ENCODE data around the gene ST6GAL1.

GRCh38 chr3:187093320-187093719 is 163.0 kb downstream of the ST6GAL1 start:
- no peak for TF ChIP-seq MAX (IDR thresholded peaks at IDR 0.05)
- TF ChIP-seq EGR1 (IDR thresholded peaks at IDR 0.05): no peak
- no peak for TF ChIP-seq USF1 (IDR thresholded peaks at IDR 0.05)
- TF ChIP-seq TAF1 (IDR thresholded peaks at IDR 0.05; ENCODE audit: low read depth): no peak
- TF ChIP-seq EP300 (IDR thresholded peaks at IDR 0.05; ENCODE audit: borderline replicate concordance): no peak
- no peak for TF ChIP-seq RAD21 (IDR thresholded peaks at IDR 0.05; ENCODE audit: low read depth)
- no peak for TF ChIP-seq CEBPB (IDR thresholded peaks at IDR 0.05)
- no peak for TF ChIP-seq CREB1 (IDR thresholded peaks at IDR 0.05; ENCODE audit: low read depth)

Measured in Ishikawa (cell line).